ENCODE measurements around the gene B4GALT3.

DNA sequence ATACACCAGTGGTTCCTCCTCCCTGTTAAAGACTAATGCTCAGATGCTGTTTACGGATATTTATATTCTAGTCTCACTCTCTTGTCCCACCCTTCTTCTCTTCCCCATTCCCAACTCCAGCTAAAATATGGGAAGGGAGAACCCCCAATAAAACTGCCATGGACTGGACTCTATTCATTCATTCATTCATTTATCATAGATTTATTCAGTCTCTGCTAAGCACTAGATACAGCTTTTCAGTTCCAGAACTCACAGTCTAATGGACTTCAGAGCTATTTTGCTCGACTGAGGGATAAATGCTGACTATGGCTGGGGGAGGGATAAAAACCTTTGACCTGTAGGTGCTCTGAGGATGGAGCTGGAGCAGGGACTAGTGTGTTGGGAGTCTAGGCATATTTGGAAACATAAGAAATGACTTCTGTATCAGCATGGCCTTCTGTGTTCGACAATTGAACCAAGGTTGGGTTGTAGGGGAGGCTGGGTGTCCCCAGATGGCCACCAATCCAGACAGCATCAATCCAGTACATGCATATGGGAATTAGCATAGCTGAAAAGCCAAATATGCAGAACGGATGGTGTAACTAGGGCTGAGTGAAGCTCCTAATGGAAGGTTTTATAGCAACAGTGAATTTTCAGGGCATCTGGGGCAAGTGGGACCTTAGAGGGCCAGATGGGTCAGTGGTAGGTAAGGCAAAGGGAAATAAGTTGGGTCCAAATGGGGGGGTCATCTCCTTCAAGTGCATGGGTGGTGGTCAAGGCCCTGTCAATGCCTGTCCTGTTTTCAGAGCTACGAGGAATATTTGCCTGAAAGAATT, 42.0 kb upstream of the B4GALT3 start:
- TF ChIP-seq, protein P1, sequence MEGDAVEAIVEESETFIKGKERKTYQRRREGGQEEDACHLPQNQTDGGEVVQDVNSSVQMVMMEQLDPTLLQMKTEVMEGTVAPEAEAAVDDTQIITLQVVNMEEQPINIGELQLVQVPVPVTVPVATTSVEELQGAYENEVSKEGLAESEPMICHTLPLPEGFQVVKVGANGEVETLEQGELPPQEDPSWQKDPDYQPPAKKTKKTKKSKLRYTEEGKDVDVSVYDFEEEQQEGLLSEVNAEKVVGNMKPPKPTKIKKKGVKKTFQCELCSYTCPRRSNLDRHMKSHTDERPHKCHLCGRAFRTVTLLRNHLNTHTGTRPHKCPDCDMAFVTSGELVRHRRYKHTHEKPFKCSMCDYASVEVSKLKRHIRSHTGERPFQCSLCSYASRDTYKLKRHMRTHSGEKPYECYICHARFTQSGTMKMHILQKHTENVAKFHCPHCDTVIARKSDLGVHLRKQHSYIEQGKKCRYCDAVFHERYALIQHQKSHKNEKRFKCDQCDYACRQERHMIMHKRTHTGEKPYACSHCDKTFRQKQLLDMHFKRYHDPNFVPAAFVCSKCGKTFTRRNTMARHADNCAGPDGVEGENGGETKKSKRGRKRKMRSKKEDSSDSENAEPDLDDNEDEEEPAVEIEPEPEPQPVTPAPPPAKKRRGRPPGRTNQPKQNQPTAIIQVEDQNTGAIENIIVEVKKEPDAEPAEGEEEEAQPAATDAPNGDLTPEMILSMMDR (IDR thresholded peaks at IDR 0.05): no peak
- no peak for TF ChIP-seq POLR2A (IDR thresholded peaks at IDR 0.05)

Data from uterus (tissue), 2 donors.